Measurements from ENCODE around the gene MTR.
A peak's percentile ranks its signal among the peaks of the same experiment; 100 is the strongest.
"Not testable (repeated sequence)": the region's sequence is repeated elsewhere in the genome, so short reads cannot be mapped to it uniquely, and the experiment has no call there.

Gene MTR

DNA sequence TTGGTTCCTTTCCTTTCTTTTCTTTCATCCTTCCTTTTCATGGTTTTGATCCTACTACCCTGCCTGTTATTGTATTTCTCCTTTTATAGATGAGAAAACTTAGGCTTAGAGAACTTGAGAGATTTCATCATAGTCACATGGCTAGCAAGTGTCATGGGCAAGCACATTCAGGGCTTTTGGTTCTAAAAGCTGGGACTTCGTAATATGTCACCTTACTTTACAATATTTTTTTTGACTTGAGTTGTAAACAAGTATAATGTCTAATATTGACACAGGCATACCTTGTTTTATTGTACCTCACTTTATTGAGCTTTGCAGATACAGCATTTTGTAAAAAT lies 70.7 kb downstream of the MTR start:
- DNase-seq, result no peak

DNA sequence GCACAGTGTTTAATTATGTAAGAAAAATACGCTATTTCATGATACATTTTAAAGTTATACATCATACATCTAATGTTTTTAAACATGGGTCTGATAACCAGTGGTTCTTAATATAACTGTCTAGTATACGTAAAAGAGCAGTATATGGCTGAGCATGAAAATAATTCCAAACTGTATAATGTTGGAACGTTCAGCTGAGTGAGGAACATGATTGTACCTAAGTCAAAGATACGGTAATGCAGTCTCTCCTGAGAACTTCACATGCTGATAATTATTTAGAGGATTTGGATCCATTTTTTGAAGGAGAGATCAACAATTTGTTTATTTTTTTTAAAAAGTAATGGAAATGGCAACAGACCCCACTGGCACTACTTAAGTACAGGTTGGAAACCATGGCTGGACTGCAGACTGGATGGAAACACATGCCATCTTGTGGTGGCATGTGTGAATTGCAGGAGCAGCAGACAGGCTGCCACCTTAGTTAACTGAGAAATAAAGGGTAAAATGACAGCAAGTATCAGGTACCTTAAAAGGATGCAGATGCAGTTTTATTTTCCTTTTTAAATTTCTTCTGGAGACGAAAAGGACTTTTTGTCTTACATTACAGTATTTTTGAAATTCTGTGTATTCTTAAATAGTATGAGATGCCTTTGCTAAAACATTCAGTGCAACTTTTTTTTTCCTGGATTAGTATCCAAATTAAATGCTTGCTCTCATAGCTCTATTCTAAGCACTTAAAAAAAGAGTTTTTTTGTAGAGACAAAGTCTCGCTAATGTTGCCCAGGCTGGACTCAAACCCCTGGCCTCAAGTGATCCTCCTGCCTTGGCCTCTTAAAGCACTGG lies 73.8 kb downstream of the MTR start:
- DNase-seq, result peak; percentile 32

DNA sequence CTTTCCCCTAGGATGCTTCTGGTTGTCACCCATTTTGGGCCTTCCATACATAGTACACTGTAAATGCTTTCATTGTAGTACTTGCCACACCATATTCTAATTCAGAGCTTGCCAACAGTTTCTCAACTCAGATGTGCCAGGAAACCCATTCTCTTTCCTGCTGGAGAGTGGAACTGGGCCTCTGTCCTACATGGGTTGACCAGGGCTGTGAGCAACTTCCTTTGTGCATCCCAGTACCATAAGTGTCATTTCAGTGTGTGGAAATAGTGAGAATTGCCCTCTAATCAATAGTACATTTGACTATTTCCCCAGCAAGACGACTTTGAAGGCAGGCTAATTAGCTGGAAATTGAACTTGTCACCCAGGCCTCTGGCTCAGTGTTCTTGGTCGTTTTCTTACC lies 74.8 kb downstream of the MTR start:
- DNase-seq, result no peak

DNA sequence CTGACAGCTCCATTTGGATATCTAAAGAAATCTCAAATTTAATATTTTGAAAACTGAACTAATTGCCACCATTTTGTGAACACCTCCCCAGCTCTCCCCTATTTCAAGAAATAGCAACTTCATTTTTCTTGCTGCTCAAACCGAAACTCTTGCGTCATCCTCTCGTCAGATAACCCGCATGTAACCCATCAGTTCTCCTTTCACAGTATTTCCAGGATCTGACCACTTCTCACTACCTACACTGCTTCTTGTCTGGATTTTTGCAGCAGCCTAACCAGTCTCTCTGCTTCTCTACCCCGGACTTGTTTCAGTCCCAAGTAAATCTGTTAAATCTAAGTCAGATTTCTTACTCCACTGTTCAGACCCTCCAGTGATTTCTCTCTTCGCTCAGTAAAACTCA lies 75.6 kb downstream of the MTR start:
- no peak for DNase-seq

DNA sequence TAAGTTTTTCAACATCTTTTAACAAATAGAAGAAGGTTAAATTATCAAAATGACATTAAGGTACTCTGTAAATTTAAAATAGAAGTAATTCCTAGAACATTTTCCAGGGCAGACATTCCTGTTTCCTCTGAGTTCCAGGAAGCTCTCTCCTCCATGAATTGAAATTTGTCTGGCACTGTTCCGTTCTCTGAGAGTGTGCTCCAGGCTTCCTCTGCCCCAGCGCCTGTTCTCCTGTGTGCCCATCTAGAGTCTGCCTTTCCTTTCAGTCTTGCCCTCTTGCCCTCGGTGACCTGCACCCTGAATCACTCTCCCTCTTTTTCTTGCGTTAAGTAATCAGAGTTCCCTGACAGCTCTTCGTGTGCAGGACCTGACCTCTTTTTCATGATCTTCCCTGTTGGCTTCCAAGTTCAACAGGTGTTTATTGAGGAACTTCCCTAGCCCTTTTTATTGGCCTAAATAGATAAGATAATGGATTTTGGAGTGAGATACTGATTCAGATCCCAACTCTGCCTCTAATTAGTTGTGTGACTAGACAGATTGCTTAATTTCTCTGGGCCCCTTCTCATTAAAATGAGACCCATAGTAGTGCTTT lies 77.1 kb downstream of the MTR start:
- no peak for DNase-seq

DNA sequence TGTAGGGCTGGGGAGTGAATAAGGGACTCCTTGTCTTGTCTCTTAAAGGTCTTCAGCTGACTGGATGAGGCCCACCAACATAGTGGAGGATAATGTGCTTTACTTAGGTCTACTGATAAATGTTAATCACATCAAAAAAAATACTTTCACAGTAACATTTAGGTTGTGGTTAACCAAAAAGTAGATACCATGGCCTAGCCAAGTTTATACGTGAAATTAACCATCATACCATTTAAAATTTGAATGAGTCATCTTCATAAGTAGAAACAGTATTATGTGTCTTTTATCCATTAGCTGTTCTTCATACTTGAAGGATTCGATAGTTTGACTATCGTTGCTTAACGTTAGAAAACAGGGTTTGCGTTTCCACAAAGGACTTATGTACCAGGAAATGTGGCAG lies 80.9 kb downstream of the MTR start:
- no peak for DNase-seq

DNA sequence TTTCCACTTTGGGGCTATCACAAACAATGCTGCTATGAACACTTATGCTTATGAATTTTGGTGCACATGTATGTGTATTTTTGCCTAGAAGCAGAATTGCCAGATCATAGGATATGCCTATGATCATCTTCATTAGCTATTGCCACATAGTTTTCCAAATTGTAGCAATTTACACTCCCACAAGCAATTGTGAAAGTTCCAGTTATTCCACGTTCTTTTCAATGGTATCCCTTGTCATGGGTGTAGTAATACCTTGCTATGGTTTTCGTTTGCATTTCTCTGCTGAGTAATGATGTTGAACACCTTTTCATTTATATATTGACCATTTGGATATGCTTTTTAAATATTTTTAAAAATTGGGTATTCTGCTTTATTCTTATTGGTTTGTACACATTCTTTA lies 82.6 kb downstream of the MTR start:
- DNase-seq, result no peak

DNA sequence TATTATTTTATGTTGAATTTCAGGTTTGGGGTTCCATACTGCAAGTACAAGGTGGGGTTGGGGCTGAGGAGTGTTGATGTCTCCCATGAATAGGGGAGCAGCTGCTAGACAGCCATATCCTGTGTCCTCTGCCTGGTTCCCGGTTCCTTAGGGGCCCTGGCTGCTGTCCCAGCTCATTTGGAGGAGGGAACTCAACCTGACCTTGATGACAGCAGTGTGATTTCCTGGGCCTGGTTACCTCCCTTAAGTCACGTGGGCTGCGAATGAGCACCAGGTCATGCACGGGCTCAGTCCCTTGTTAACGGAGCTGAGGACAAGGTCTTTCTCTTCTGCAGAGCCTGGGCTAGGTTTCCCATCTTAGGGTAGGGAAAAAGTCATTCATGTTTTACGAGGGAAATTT lies 85.1 kb downstream of the MTR start:
- no peak for DNase-seq

DNA sequence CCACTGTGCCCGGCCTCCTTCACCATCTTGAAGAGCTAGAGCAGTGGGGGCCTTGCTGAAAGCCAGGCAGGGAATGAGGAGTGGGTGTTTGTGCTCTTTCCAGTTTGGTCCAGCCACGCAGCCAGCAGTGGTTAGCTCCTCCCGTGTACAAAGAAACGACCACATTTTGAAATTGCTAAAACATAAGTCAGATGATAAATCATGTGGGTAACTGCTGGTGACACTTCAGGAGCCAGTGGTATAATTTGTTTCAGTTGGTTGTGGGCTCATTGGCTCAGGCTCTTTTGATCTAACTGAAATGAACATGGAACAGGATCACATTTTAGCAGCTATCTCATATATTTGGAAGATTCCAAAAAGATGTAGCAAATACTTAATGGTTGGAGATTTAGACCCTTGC lies 87.6 kb downstream of the MTR start:
- DNase-seq, result no peak

DNA sequence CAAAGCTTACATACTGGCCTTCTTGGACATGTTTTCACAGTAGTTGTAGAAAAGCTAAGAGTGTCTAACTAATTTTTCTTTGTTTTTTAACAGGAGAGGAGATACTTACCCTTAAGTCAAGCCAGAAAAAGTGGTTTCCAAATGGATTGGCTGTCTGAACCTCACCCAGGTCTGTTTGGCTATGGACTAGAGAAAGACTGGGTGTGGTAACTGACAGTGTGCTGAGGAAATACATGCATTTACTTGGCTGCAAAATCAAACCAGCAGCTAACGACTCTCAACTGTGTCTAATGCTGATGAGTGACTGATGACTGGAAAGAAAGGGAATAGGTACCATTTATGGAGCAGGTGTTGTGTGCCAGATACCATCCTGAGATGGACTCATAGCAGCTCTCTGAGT lies 91.1 kb downstream of the MTR start:
- DNase-seq, result no peak

DNA sequence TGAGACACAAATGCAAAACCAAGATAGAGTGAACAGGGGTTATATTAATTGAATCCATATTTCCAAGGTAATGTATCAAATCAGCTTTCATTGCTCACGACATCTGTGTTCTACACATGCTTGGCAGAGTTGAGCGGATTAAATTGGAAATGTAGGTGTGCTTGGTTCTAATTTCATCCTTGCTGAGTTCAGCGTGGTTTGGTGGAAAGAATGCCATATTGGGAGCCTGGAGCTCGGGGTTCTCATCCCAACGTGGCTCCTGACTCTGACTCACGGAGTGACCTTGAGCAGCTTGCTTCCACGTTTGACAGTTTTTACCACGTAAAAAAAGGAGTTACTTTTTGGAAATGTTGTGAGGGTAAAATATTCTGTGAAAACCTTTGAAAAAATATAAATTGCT lies 92.0 kb downstream of the MTR start:
- no peak for DNase-seq

DNA sequence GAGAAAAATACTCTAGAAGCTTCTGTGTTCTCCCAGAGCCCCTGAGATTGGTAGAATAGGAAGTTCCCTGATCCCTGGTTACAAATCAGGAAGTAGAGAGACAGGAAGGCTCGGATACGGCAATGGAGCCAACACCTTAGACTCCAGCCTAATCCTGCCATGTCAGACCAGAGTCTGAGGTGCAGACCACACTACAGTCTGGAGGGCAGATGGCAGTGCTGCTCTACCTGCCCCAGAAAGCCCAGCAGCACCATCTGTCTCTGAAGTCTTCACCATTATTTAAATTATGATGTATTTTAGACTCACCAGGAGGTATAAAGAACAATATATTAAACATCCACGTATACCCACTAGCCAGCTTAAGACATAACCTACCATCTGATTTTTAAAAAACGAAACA lies 93.0 kb downstream of the MTR start:
- no peak for DNase-seq

DNA sequence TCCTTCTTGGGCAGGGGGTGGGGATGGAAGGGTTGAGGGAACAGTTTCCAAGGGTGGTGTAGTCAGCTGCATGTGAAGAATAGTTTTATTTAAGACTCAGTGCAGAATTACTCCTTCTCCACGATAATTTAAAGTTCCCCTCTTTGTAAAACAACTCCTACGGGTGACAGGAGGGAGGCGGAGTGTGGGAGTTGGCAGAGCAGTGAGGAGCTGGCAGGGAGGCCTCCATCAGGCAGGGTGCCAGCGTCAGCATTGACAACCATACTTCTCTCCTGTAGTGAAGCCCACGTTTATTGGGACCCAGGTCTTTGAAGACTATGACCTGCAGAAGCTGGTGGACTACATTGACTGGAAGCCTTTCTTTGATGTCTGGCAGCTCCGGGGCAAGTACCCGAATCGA lies 93.8 kb downstream of the MTR start:
- no peak for DNase-seq

DNA sequence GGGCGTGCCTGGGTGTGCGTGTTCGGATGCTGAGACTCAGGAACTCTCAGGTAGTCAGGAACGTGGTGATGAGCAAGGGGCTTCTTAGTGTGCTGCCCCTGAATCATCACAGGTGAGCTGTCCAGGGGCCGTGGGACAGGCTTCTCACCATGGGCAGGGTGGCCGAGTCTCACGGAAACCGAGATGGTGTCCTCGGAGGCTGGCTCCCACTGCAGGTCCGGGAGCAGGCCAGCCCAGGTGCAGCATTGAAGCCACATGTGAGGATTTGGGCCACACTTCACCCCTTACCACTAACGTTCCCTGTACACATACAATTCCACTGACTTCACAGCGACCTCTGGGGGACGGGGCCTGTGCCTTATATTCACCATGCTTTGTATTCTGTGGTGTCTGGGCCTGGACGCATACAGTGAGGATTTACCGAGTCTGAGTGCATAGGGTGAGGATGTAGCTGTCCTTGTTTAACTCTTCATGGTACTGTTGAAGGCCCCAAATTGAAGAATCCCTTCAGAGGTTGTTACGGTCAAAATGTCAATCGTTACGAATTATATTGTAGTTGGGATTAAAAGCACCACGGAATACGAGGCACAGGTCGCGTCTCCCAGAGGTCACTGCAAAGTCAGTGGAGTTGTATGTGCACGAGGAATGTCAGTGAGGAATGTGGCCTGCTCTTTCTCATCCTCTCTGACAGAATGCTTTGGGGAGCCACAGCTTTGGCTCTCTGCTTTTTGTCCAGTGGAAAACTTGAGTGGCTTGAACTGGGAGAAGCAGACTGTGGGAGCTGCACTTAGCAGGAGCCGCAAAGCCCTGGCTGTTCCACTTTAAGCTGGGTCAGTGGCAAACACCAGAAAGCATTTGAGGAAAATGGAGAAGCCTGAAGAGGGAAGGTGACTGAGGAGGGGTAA lies 95.3 kb downstream of the MTR start:
- DNase-seq, result no peak

DNA sequence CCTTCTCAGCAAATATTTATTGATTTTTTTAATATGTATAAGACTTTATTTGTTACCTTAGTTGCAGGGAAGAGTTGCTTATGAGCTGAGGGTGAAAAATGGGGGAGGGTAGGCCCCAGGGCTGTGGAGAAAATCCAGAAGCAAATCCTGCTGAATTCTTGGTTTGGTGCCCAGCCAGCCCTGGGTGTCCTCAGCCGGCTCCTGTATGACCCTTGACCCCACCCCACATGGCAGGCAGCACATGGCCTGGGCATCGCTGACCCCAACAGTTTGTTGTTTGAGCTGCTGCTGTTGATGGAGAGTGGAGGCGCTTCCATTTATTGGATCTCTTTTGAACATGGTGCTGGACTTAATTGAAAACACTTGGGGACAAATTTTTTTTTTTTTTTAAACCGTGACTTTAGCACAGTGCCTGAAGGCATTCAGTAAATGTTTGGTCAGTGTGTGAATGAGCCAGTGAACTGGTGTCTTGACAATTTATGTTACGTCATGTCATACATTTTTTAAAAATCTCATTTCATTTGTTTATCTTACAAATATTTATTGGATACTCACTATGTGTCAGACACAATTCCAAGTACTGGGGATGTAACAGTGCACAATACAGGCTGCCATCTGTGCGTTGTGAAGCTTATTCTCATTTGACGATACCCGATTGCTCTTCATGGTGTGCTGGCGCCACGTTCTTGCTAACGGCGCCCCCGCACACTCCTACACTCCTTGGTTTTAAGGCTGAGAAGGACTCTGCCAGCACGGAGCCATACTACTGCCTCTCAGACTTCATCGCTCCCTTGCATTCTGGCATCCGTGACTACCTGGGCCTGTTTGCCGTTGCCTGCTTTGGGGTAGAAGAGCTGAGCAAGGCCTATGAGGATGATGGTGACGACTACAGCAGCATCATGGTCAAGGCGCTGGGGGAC lies 98.8 kb downstream of the MTR start:
- DNase-seq, result no peak

DNA sequence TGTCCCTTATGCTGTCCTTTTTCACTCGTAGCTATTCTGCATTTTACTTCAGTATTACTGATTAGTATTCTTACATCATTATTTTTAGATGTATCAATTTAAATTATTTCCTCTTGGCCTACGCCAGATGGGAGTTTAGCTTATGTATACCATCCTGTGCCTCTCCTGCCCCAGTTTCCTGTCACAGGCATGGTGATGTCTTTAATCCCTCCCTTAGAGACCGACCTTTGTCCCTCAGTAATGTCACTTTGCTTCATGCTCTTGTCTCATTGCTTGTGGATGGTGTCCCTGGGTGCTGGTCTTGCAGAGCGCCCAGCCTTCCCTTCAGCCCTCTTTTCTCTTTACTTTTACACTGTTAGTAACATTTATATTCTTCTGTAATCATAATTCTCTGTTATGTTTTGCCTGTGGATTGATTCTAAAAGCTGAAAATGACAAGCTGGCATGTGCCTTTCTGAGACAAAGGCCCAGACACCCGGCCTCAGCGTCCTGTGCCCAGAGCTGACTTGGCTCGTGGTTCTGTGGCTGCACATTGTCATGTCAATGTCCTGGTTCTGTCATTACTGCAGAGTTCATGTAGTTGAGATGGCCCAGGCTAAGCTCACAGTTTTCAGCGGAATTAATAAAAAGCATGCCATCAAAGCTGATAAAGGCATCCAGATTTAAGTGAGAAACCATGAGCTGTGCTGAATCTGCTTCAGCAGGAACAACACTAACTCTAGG lies 100.7 kb downstream of the MTR start:
- no peak for DNase-seq

DNA sequence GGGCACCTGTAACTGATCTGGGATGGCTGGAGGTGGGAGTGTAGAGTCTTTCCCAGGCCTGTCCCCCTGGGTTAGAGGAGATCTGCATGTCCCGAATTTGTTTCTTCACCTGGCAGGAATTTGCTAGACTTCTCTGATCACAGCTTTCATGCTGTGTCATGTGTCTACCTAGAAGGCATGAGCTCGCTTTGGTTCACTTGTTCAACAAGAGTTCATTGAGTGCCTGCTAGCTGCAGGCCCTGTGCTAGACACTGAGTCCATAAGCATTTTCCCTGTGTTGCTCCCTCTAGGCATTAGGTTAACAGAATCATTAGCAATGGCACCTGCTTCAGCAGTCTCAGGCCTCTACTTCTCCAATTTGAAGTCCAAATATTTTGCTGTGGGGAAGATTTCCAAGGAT lies 101.6 kb downstream of the MTR start:
- DNase-seq, result no peak

DNA sequence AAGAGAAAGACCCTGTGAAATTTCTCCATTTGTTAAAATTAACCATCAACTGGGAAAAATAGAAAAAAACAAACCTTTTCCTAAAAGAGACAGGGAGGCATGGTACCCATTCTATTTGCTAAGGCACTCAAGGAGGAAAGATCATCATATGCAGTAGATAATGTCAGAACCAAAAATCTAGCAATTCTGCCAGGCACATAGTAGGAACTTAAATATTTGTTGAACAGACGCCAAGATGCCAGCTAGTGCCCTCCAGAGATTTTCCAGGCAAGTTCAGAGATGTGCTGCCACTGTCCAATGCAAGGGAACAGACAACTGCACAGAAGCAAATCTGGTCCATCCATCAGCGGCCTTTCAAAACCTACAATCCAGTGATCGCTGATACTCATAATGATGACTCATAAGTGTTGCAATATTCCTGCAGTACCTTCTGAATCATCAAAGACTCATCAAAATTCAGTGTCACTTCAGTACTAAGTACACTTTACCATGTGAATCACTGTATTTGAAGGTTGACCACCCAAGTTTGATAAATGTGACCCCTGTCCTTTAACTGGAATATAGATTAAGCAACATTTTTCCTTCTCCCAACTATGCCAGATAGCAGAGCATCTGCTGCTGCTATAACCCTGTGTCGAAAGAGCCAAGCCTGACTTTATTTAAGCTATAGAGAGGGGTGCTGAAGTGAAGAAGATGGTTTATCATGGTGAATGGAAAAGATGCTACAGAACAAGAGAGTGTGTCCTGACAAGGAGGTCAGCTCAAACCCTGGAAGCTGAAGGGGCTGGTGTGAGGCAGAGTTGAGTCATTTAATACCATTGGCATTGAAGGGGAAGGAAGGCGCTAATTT lies 110.0 kb downstream of the MTR start:
- DNase-seq, result no peak

DNA sequence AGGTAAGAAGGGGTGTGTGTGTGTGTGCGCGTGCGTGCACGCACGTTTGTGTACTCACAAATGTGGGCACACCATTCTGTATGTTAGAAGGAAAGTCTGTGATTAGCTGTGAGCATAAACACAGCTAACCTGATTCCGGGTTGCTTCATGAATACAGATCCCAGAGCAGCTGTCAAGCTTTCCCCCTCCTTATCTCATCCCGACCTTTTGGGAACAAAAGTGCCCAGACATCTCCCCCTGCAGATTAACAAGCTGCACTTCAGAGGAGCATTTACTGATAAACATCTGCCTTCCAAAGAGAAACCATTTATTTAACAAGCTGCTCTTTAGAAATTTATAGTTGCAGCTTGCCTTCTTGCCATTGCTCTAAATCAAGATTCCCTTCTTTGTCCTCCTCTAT lies 112.1 kb downstream of the MTR start:
- DNase-seq, result no peak

DNA sequence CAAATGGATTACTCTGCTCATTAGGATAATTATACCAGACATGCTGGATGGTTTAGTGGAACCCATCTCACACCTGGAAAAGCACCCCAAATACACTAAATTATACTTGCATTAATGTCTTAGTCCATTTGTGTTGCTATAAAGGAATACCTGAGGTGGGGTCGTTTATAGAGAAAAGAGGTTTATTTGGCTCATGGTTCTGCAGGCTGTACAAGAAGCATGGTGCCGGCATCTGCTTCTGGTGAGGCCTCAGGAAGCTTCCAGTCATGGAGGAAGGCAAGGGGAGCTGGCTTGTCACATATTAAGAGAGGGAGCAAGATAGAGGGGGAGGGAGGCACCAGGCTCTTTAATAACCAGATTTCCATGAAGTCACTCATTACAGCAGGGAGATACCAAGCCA lies 113.6 kb downstream of the MTR start:
- no peak for DNase-seq

DNA sequence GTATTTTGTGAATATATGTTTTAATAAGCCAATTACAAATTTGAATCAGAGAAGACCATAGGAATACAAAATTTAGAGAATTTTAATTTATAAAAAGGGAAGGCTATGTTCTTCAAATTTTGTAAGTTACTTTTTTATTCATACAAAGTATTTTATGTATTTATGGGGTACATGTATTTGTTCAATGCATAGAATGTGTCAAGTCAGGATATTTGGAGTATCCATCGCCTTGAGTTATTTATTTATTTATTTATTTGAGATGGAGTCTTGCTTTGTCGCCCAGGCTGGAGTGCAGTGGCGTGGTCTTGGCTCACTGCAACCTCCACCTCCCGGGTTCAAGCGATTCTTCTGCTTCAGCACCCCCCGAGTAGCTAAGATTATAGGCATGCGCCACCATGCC lies 116.0 kb downstream of the MTR start:
- not testable (repeated sequence) for DNase-seq

Data from stimulated activated CD4-positive, alpha-beta T cell treated with anti-CD3 and anti-CD28 coated beads, Interleukin-1b, Interleukin-23, amount 100 ng/mL, for 48 hours (primary cell).